ENCODE data around the gene DAB2IP. TPM values are rescaled to one million over a fixed set of nuclear protein-coding genes. Genes with fewer than 3 reads are reported as not detected.

The DAB2IP gene
- polyA plus RNA-seq, 1 donor from 2014 or later: not detected

GRCh38 chr9:121778252-121779225 lies 127.1 kb downstream of the DAB2IP start:
- peaks cover 0 to 12% (median 1%) of the 10 kb centered on the region in 3 donors for H3K9me3 Mint-ChIP-seq
- no peak overlapping the region for H3K27ac Mint-ChIP-seq
- no peak overlapping the region for H3K4me3 Mint-ChIP-seq
- H3K36me3 Mint-ChIP-seq: no peaks in the 10 kb centered on the region
- H3K27me3 Mint-ChIP-seq: peaks cover 8% of the 10 kb centered on the region
- peaks cover 0 to 4% (median 2%) of the 10 kb centered on the region in 3 donors for H3K4me1 Mint-ChIP-seq

DNA sequence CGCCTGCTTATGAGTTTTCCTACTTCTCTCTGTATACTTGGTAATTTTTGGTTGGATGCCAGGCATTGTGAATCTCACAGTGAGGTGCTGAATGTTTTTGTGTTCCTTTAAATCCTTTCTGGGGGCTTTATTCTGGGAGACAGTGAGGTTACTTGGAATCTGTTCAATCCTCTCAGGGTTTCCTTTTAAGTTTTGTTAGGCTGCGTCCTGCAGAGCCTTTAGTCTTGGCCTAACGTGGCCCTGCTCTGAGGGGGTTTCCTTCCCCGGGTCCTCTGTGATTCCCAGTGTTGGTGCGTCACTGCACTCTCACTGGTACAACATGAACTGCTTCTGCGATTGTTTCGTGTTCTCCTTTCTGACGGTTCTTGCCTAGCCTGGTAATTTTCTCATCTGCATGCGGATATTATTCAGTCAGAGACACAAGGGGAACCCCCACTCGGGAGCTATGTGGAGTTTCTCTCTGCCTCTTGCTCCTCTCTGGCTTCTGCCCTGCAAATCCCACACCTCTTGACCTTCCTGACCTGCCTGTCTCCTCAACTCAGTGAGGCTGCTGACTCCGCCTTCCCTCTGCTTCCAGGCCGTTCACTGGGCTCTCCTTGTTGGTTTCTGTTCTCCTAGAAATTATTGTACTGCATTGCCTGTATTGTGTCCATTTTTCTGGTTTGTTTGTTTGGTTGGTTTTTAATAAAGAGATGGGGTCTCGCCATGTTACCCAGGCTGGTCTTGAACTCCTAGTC lies 128.1 kb downstream of the DAB2IP start:
- Mint-ChIP-seq H3K9me3 (peaks cover 0 to 12% (median 1%) of the 10 kb centered on the region in 3 donors), H3K36me3 (peaks cover 1% of the 10 kb centered on the region), H3K4me1 (peaks cover 0 to 4% (median 2%) of the 10 kb centered on the region in 3 donors), H3K4me3 (no peak overlapping the region), H3K27ac (peak overlapping the region in 1 of 3 donors; percentile 0), H3K27me3 (peaks cover 8% of the 10 kb centered on the region)

DNA sequence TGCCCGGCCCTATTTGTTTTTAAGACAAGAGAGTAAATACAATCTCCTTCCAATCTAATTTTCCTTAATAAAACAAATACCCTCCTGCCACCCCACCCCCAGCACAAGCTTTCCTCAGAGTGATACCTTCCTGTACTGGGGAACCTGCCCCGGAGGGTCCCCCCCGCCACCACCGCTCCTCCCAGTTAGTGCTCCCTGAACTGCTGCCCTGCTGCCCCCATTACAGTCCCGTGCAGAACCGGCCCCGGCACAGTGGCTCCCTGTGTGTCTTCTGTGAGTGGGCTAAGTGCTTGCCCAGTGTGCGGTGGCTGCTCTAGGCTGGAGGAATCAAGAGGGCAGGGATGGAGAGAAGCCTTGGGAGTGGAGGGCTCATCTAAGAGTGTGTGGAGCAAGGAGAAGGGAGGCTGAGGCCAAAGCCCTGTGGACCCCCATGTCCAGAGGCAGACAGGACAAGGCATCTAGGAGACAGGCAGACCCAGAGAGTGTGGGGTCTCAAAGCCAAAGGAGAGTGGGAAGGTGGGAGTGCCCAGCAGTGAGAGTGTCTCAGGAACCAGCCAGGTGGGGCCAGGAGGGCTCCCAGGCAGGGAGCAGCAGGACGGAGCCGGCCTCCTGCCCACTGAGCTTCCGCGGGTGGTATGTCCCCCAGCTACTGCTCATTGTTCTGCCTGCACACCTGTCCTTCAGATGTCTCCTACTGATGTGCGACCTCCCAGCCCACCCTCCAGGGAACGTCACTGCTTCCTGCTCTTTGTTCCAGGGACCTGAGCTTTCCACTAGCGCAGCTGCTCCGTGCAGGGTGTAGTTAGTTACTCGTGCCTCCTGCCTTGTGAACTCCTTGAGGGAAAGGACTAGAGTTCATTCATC lies 129.0 kb downstream of the DAB2IP start:
- H3K9me3 Mint-ChIP-seq: peaks cover 0 to 12% (median 1%) of the 10 kb centered on the region in 3 donors
- peaks cover 0 to 3% (median 1%) of the 10 kb centered on the region in 3 donors for H3K4me1 Mint-ChIP-seq
- no peak overlapping the region for H3K4me3 Mint-ChIP-seq
- peak overlapping the region in 1 of 3 donors; percentile 0 for H3K27ac Mint-ChIP-seq
- peaks cover 1% of the 10 kb centered on the region for H3K36me3 Mint-ChIP-seq
- H3K27me3 Mint-ChIP-seq: peaks cover 7% of the 10 kb centered on the region

GRCh38 chr9:121781145-121781548 lies 129.7 kb downstream of the DAB2IP start:
- H3K27me3 Mint-ChIP-seq: peaks cover 4% of the 10 kb centered on the region
- H3K36me3 Mint-ChIP-seq: peaks cover 1% of the 10 kb centered on the region
- no peak overlapping the region for H3K27ac Mint-ChIP-seq
- peaks cover 0 to 12% (median 1%) of the 10 kb centered on the region in 3 donors for H3K9me3 Mint-ChIP-seq
- no peaks in the 10 kb centered on the region for H3K4me1 Mint-ChIP-seq
- H3K4me3 Mint-ChIP-seq: no peak overlapping the region

DNA sequence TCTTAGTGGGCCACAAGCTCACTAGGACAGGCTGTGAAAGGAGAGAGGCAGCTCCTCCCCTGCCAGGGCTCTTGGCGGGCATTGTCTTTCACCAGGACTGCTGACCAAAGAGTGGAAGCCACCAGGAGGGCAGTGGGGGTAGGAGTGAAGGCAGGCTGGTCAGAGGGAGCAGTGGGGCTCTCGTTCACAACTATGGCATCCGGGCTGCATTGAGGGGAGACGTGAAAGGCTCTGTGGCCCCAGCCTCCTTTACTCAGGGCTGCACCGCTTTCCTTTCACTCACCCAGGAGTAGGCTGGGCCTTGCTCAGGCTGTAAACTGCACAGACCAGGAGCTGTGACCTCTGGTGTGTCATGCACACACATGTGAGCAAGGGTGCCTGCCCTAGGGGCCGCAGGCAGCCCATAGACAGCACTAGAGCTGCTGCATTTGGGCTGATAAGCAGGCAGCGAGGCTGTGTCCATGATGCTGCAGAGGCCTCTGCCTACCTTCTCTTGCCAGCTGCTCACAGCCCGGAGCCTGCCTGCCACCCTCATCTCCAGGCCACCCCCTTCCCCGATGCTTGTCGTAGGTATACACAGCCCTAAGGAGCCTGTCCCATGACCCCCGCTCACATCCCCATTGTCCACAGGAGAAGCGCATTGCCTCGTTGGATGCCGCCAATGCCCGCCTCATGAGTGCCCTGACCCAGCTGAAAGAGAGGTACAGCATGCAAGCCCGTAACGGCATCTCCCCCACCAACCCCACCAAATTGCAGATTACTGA lies 130.4 kb downstream of the DAB2IP start:
- Mint-ChIP-seq H3K36me3 (peaks cover 1% of the 10 kb centered on the region), H3K27ac (peak overlapping the region in 1 of 3 donors; percentile 28), H3K27me3 (peaks cover 7% of the 10 kb centered on the region), H3K9me3 (peaks cover 0 to 12% (median 1%) of the 10 kb centered on the region in 3 donors), H3K4me3 (no peak overlapping the region), H3K4me1 (no peaks in the 10 kb centered on the region)

GRCh38 chr9:121782514-121783110 lies 131.2 kb downstream of the DAB2IP start:
- Mint-ChIP-seq H3K27ac (peak overlapping the region in 1 of 3 donors; percentile 28), H3K4me1 (no peaks in the 10 kb centered on the region), H3K27me3 (peaks cover 9% of the 10 kb centered on the region), H3K36me3 (peaks cover 1% of the 10 kb centered on the region), H3K9me3 (peaks cover 0 to 12% (median 1%) of the 10 kb centered on the region in 3 donors), H3K4me3 (no peak overlapping the region)

DNA sequence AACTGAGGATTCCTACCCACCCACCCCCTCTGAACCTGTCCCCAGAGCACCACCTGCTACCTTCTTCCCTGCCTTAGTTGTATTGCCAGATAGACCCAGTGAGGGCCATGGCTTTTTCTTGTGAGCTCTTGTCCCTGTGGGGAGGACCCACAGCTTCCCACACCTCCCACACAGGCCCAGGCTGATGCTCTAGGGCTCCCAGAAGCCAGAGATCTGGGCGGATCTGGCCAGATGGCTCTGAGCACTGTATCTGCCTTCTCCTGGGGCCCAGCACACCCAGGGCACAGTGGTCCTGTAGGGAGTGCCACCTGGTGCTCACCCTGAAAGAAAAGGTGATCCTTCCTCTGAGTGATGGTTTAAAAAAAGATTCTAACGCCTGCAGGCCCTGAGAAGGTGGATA lies 131.7 kb downstream of the DAB2IP start:
- Mint-ChIP-seq H3K36me3 (peaks cover 1% of the 10 kb centered on the region), H3K4me1 (no peaks in the 10 kb centered on the region), H3K27ac (no peak overlapping the region), H3K4me3 (no peak overlapping the region), H3K9me3 (peaks cover 0 to 12% (median 1%) of the 10 kb centered on the region in 3 donors), H3K27me3 (peaks cover 9% of the 10 kb centered on the region)

- peaks cover 9% of the 10 kb centered on the region for H3K27me3 Mint-ChIP-seq
- H3K27ac Mint-ChIP-seq: no peak overlapping the region
- H3K9me3 Mint-ChIP-seq: peaks cover 0 to 6% (median 0%) of the 10 kb centered on the region in 3 donors
- peaks cover 1% of the 10 kb centered on the region for H3K36me3 Mint-ChIP-seq
- no peak overlapping the region for H3K4me3 Mint-ChIP-seq
- no peaks in the 10 kb centered on the region for H3K4me1 Mint-ChIP-seq
These were observed 132.4 kb downstream of the DAB2IP start for GRCh38 chr9:121783521-121784507.

DNA sequence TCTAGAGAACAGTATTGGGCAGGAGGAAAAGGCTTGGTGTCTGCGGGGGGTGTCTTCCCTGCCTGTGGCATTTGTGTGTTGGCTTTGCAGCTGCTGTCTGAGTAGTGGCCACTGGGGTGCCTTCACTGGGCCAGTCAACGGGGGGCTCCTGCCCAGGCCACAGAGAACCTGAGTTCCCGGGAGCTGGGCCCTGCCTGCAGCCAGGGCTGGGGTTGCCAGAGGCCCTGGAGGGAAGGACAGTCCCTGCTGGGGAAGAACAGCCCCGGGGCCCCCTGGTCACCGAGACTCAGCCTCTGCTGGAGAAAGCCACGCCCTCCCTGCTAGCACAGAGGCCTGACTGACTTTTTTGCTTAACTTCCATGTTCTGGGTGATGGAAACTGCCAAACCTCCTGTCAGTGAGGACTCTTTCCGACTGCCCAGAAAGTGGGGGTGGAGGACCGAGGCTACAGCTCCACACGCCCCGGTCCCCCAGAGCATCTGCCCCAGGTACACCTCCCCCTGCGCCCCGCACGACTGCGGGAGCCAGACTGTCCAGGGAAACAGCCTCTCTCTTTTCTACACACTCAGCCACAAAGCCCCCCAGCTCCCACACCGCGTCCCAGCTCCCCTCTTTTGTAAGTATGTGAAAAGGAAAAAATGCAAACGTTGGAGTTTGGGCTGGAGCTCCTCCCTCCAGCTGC lies 133.4 kb downstream of the DAB2IP start:
- H3K9me3 Mint-ChIP-seq: peaks cover 0 to 2% (median 0%) of the 10 kb centered on the region in 3 donors
- H3K27ac Mint-ChIP-seq: no peak overlapping the region
- no peaks in the 10 kb centered on the region for H3K4me1 Mint-ChIP-seq
- peaks cover 10% of the 10 kb centered on the region for H3K27me3 Mint-ChIP-seq
- H3K4me3 Mint-ChIP-seq: no peak overlapping the region
- H3K36me3 Mint-ChIP-seq: peaks cover 1% of the 10 kb centered on the region

- no peaks in the 10 kb centered on the region for H3K4me1 Mint-ChIP-seq
- H3K36me3 Mint-ChIP-seq: peaks cover 1% of the 10 kb centered on the region
- H3K27ac Mint-ChIP-seq: no peak overlapping the region
- H3K9me3 Mint-ChIP-seq: peaks cover 0 to 2% (median 0%) of the 10 kb centered on the region in 3 donors
- no peak overlapping the region for H3K4me3 Mint-ChIP-seq
- H3K27me3 Mint-ChIP-seq: peaks cover 13% of the 10 kb centered on the region
These were observed 134.5 kb downstream of the DAB2IP start for GRCh38 chr9:121785673-121786542.

- peaks cover 13% of the 10 kb centered on the region for H3K27me3 Mint-ChIP-seq
- H3K4me3 Mint-ChIP-seq: peak overlapping the region in 1 of 4 donors; percentile 5
- H3K4me1 Mint-ChIP-seq: no peaks in the 10 kb centered on the region
- H3K9me3 Mint-ChIP-seq: peaks cover 0 to 2% (median 0%) of the 10 kb centered on the region in 3 donors
- peaks cover 1% of the 10 kb centered on the region for H3K36me3 Mint-ChIP-seq
- H3K27ac Mint-ChIP-seq: no peak overlapping the region
These were observed 135.1 kb downstream of the DAB2IP start for GRCh38 chr9:121786543-121786948.

Data from IgD-negative memory B cell (primary cell).